Fibroblast of skin of left quadriceps (primary cell): ENCODE results near the gene NAPA.
A peak's percentile ranks its signal among the peaks of the same experiment; 100 is the strongest.
"Not testable (repeated sequence)": the region's sequence is repeated elsewhere in the genome, so short reads cannot be mapped to it uniquely, and the experiment has no call there.

ENCODE experiments used
- DNase-seq, 2 experiments: peaks; one replicate each; pipeline ENCODE4 v3.0.0-alpha.2; 2013; ENCODE audit warnings: low read depth in 2 of 2

NAPA gene

DNA sequence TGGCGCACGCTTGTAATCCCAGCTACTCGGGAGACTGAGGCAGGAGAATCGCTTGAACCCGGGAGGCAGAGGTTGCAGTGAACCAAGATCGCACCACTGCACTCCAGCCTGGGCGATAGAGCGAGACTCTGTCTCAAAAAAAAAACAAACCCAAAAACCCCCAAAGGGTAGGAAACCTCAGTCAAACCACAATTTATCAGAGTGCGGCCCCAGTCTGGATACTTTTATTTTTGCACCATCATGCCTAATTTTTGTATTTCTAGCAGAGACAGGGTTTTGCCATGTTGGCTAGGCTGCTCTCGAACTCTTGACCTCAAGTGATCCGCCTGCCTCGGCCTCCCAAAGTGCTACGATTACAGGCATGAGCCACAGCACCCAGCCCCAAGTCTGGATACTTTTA is 28.6 kb downstream of the NAPA start:
- not testable (repeated sequence) for DNase-seq

DNA sequence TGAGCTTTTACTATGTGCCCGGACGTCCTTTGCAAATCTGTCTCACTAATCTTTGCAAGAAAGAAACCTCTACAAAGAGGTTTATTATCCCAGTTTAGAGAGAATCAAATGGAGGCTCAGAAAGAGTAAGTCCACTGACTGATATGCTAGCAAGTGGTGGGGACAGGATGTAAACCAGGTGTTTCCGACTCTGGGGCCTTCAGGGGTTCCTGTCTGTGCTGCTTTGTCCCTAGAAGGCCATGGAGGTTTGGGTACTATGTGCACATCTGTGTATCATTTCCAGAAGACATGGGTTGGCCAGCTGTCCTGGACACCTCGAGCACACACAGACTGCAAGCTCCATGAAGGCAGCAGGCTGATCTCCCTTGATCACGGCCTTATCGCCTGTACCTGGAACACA is 29.7 kb downstream of the NAPA start:
- DNase-seq = no peak

DNA sequence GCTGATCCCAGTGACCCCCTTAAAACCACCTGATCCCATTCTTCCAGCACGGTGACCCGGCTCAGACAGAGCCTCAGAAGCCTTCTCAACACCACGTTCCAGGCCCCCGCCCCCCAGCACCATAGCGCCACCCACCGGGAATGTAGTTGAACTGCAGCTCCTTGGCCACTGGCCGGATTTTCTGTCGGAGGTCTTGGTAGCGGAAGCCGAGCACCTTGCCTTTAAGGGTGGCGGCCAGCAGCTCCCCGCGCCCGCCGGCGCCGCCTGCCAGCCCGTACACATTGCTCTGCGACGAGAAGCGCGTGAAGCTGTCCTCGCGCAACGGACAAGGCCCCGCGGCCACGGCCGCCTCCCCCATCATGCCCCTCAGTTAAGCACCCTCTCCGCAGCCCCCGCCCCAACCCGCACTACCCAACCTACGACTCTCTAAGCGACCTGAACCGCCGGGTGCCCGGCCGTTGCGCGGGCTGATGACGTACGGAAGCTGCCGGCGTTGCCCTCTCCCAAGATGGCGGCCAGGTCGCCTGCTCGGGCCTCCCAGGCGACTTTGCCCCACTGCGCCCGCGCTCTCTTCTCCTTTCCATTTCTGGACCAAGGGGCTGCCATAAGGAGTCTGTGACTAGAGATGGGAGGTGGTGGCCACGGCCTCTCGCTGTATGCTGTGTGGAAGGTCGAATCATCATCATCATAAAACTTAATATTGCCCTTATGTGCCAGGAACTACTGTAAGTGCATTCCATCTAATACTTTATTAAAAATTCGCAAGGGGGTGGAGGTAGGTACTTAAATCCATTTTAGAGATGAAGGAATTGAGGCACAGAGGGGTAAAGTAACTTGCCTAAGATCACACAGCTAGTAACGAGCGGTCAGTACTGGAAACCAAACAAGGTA is 30.8 kb downstream of the NAPA start, which contains the start of gene KPTN:
TSS of gene KPTN (minus strand) at position 420 of the 891 bp plus-strand sequence. CDS start at position 361, 59 bp downstream.
- peak; percentile 77 to 80 for DNase-seq

DNA sequence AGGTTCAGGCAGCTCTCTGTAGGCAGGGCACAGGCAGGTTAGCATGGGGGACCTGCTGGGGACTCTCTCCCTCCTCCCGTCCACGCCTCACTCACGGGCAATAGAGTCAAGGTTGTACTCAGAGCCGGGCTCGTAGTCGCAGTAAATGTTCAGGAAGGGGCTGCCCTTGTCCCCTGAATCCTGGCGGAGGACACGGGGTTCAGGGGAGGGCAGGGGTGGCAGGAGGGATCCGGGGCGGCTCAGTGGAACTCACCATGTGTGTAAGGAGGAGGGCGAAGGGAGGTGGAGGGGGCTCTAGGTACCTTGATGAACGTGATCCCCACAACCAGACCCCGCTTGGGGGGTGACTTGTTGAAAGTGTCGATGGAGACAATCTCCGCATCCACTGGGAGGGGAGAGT is 31.7 kb downstream of the NAPA start:
- DNase-seq = no peak

DNA sequence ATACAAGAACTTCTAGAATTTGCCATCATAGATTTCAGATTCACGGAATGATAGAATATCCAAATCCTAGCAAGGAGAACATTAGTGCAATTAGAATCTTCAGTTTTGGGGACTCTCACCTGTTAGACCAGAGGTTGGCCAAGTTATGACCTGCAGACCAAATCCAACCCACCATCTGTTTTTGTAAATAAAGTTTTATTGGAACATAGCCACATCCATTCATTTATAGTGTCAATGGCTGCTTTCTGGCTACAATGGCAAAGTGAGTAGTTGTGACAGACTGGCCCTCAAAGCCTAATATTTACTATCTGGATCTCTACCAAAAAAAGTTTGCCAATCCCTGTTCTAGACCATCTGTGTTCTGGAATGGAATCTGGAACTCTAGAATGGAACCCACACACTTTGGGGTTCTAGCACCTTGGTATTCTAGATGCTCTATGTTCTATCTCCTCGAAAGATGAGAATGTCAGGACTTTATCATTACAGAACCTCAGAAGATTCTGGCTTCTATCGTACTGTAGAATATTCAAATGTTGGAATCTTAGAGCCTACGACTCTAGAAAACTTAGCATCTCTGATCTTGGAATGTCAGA is 33.3 kb downstream of the NAPA start:
- DNase-seq = no peak

DNA sequence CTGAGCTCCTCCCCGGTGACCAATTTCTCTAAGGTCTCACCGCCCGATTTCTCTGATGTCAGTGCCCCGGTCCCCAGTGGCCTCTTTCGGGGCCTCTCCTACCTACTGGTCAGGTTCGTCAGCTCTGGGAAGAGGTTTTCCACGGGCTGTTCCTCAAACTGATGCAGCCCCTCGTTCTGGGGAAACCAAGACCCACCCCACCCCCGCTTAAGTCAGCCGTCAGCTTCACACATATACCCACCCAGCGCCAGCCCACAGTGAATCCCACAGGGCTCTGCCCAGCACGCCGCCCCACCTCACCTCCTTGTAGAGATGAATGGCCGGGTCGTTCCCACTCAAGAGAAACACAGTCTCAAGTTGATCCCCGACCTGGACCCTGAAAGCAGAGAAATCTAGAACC is 34.2 kb downstream of the NAPA start:
- DNase-seq = no peak

DNA sequence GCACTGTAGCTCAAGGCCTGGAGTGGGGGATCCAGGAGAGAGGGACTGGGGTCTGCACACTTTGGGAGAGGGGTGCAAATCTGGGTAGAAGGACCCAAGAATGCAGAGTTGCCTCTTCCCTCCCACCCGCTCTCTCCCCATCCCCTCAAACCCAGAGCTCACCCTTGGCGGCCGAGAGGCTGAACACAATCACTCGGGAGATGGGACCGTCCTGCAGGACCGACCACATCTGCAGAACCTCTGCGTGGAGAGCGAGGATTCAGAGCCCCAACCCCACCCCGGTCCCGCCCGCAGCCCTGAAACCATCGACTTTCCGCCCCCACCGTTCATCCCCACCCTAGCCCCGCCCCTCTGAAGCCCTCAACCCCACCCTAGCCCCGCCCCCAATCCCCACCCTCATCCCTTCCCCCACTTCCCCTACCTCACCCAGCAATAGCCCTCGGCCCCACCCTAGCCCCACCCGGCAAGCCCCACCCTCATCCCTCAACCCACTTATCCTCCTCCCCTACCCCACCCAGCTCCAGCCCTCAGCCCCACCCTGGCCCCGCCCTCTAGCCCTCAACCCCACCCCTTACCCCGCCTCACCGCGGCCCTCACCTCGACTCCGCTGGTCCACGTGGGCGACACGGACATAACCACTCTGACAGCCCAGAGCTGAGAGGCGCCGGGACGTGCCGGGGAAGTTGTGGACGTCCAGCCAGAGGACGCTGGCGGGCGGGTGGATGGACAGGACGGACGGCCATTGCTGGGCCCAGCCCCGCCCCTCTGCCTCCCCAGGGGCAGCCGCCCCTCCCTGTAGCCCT is 35.0 kb downstream of the NAPA start:
- DNase-seq = no peak

DNA sequence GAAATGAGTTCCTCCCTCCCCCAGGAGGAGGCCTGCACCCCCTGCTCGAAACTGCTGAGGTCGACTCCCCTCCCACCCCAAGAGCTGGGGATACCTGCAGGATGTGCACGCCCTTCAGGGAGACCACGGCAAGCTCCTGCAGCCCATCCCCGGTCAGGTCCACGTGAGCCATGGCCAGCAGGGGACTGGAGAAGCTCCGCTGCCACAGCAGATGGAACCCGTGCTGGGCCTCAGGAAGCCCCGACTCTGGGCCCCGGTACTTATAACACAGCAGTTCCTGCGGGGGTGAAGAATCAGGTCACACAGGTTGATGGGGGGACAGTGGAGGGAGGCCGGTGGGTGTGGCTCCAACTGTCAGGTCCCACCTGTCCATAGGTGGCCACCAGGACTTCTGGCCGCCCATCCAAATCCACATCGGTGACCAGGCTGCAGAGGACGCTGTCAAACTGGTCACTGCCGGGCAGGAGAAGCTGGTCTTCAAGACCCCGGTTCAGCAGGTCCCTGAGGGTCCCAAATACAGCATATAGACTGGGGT is 38.4 kb downstream of the NAPA start:
- DNase-seq = no peak

DNA sequence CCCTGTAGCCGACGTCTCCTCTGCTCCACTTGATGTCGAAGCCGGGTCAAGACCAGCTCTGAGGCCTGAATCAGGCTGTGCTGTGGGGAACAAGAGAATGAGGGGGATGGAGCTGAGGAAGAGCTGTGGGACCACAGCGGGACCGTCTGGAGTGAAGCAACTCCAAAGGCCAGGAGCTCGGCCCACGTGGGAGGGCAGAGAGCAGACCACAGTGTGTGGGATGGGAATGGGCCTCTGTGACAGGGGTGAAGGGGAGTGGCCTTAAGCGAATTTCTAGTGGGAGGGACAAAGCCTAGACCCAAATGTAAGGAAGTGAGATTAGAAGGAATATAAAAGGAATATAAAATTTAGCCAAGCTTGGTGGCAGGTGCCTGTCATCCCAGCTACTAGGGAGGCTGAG is 39.4 kb downstream of the NAPA start:
- no peak for DNase-seq

DNA sequence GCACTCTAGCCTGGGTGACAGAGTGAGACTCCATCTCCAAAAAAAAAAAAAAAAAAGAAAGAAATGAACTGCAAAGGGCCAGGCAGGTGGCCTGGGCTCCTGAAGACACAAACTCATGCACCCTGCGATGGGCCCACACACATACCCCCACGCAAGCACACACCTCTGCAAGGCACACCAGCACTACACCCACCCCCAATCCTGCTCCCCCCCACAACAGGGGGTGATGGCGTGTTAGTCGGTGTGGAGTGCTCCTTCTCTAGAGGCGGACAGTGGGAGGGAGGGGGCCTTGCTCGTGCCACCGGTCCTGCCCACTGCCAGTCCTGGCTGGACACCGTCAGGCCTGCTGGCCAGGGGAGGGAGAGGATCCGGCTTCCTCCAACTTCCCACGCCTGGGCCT is 41.5 kb downstream of the NAPA start:
- DNase-seq = no peak

DNA sequence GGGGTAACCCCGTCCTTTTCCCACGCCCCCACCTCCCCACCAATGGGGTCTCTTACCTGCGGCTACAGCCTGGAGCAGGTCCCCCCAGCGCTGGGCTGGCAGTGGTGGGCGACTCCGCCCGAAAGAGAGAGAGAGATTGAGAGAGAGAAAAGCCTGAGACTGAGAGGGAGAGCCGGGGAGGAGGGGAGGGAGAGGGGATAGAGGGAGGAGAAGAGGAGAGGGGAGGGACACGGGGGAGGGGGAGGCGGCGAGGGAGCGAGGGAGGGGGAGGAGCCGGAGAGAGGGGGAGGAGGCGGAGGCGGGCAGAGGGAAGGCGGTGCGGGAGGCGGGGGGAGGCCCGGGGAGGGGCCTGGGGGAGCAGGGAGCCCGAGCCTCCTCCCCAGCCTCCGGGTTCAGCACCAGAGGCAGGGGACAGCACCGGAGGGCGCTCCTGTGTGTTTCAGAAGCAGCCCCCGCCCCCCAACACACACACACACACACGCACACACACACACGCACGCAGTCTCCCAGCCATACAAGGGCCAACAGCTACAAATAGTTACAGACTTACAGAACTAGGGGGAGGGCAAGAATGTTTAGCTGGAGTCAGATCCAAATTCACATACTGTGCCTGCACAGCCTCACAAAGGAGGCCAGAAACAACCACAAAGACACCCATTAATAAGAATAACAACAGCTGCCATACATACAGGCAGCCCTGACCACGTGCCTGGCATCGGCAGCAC is 43.0 kb downstream of the NAPA start, which contains the start of gene SLC8A2:
TSS of gene SLC8A2 (minus strand) at position 161 of the 725 bp plus-strand sequence. CDS start 5,490 bp downstream, outside the sequence.
- peak; percentile 55 to 63 for DNase-seq

DNA sequence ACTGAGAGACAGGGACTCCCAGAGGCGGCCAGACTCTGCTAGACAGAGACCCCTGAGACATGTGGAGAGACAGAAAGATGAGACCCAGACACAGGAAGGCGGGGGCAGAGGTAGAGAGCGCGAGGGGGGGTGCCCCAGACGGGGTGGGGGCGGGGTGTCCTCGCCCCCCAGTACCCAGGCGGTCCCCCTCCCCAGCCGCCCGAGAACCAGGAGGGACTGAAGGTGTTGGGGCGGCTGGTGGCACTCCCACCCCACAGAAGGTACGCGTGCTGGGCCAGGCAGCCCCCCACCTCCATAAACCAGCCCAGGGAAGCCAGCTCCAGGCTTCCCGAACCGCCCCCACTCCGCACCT is 43.5 kb downstream of the NAPA start:
- DNase-seq = no peak

DNA sequence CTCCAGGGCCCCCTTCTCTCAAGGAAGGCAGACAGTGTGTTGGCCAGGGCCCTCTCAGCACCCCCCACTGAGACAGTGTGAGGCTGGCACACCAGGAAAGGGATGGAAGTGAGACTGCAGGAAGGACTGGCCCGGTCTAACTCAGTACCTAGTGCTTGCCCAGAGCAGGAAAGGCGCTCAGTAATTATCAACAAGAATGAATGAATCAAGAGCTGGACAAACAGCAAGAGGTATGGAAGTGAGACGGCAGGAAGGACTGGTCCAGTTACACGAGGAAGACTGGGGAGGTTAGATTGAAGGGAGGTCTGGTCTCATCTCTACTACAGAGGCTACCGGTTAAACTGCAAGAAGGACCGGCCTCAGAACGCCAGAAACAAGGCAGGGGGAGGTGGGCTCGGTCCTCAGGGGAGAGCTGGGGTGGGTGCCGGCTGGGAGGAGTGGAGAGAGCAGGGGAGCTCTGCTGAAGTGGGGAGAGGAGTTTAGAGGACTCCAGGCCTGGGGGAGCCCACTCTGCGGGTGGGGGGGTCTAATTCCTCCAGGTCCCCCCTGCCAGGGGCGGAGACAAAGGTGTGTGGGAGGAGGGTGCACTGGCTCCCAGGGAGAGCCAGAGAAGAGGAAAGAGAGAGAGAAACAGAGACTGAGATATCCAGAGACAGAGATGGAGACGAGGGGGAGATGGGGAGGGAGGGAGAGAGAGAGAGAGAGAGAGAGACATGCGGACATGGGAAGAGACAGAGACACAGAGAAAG is 44.2 kb downstream of the NAPA start:
- DNase-seq = no peak

DNA sequence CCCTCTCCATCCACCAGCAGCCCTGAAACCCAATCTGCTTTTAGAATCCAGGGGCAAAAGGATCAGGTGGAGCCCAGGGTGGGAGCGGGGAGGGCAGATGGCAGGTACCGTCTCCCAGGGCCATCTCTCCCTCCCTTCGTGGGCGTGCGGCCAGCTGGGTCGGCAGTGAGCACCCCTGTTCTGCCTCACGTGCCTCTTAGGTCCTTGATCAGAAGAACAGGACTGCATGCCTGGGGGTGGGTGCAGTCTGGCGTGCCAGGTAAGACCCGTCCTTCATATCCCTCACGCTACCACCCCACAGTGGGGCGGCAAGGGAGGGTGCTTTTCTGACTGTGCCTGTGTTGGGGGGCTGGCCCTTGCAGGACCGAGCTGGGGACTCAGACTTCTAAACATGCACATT is 45.1 kb downstream of the NAPA start:
- no peak for DNase-seq

DNA sequence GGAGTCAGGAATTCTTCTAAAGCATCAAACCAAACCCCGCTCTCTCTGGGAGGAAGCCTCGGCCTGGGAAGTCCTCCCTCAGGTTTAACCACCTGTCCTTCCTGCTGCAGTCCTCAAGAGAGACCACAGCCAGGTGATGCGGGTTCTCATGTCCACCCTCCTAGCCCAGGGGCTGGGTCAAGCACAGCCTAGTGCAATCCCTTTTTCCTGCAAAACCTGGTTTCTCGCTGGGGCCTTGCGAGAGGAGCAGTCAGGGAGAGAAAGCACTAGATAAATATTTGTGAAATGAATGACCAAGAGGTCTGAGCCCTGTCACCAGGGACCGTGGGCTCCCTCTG is 45.5 kb downstream of the NAPA start:
- DNase-seq = no peak

DNA sequence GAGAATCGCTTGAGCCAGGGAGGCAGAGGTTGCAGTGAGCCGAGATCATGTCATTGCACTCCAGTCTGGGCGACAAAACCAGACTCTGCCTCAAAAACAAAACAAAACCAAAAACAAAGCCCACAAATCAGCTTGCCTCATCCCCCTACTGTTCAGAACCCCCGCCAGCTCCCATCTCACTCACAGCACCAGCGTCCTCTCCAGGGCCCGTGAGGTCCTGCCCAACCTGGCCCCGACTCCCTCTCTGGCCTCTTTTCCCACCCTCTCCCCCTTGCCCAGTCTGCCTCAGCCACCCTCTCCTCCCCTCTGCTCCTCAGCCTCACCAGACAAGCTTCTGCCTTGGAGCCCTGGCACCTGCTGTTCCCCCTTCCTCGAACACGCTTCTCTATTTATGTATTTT is 46.9 kb downstream of the NAPA start:
- no peak for DNase-seq

DNA sequence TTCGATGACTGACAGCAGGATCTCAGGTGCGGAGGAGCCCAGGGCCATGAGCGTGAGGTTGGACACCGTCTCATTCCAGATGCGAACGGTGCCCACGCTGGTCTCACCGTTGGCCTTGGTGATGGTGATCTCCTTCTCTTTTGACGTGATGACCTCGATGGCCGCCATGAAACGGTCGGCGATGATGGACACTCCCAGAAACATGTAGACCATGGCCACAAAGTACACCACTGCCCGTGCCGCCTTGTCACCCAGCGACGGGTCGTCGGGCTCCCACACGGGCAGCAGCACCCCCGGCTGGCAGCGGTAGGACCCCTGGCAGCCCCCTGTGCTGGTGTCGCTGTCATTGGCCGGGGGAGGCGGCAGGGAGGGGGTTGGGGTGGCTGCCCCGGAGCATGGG is 48.9 kb downstream of the NAPA start:
- DNase-seq = no peak

DNA sequence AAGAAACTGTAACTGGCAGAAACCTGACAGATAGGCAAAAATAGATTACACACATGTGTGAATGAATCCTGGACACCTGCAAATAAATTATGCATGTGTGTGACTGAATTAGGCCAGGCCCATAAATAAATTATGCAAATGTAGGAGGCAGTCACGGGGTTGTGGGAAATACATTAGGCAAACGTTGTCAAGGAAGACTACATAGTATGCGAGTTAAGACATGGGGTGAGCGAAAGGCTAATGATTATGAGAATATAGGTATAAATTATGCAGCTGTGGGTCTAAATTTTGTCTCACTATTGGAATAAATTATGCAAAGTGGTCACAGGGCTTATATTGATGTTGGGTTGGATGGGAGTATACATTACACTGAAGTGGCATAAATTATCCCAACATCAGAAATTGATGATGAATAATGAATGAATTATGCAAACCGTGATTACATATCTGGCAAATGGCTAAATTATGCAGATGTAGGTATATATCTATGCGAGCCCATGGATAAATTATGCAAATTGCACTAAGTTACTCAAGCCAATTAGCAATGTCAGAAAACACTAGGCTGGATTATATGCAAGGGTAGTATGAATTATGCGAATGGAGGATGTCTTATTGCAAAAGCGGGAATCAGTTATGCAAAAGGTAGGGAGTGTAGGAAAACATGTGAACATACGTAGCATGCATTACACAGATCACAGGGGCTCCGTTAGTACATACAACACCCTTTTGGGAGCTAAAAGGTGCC is 50.0 kb downstream of the NAPA start:
- no peak for DNase-seq

DNA sequence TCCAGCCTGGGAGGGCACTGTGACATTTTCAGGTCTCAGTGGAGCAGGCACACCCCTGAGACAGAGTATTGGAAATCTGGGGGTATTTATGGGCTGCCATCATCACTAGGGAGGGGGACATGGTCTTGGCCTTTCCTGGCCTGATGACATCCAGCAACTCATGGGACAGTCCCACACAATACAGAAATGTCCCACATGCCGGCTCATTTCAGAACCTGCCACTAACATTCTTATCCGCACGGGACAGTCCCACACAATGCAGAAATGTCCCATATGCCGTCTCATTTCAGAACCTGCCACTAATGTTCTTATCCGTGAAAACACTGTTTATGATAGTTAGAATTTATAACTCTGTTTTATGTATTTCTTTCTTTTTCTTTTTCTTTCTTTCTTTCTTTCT is 53.0 kb downstream of the NAPA start:
- no peak for DNase-seq

DNA sequence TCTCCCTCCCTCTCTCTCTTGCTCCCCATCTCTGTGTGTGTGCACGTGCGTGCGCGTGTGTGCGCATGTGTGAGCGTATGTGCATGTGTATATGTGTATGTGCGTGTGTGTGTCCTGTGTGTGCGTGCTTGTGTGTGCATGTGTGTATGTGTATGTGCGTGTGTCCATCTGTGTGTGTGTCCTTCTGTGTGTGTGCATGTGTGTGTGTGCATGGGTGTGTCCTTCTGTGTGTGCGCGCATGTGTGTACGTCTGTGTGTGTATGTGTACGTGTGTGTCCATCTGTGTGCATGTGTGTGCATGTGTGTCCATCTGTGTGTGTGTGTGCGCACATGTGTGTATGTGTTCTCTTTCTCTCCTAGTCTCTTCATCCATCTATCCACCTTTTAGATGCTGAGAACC is 55.4 kb downstream of the NAPA start:
- DNase-seq = no peak
